Measurements from ENCODE around the gene EFNA3. TPM values are rescaled to one million over a fixed set of nuclear protein-coding genes. Genes with fewer than 3 reads are reported as not detected.

The EFNA3 gene
- total RNA-seq, 1 experiment from 2014 or later: 20.4 TPM

- Histone ChIP-seq H4K20me1 (ENCODE audit: insufficient read depth) (no peaks in the 10 kb centered on the region), H3K4me2 (ENCODE audit: low read length) (no peak overlapping the region), H3K27me3 (ENCODE audit: insufficient read depth, low read length) (no peaks in the 10 kb centered on the region), H3K79me2 (ENCODE audit: insufficient read depth, low read length) (no peaks in the 10 kb centered on the region), H3K9me2 (ENCODE audit: insufficient read depth) (no peaks in the 10 kb centered on the region), H2AFZ (ENCODE audit: low read depth, low read length, poor library complexity, severe bottlenecking) (no peak overlapping the region), H3K36me3 (ENCODE audit: control insufficient read depth in 1 of 2, insufficient read depth in 2 of 2, low read length in 2 of 2) (no peaks in the 10 kb centered on the region), H3K9me3 (ENCODE audit: control insufficient read depth in 1 of 2, insufficient read depth in 1 of 2, low read depth in 1 of 2, low read length in 2 of 2) (no peaks in the 10 kb centered on the region), H3K4me3 (replicated peaks in 1 of 2; ENCODE audit: low read depth in 1 of 2, low read length in 2 of 2) (no peak overlapping the region), H3K4me1 (ENCODE audit: control insufficient read depth in 1 of 2, insufficient read depth in 2 of 2, low read length in 2 of 2) (peaks cover 9 to 23% of the 10 kb centered on the region in 2 experiments), H3K9ac (ENCODE audit: low read length) (no peak overlapping the region), H3K27ac (ENCODE audit: low read depth, low read length) (no peak overlapping the region)
- ATAC-seq (no peak), DNase-seq (ENCODE audit: low read depth, low spot score) (no peak)
- BruUV-seq (replicated peaks): no TSS peak
- ChIA-PET POLR2A (interaction anchor here (1.5 kb wide), 1 partner anchor 18 kb away, joined by 4 read pairs; no protein-coding TSS in a partner anchor), CTCF (interaction anchor here (1.4 to 4.0 kb wide), 9 partner anchors 17 to 129 kb away, joined by 3 to 32 read pairs (median 14); partner anchors contain the start of gene KRTCAP2), RAD21 (ENCODE audit: low non-redundant PET in 1 of 2, low total read pairs in 2 of 2, uncharacterized antibody in 2 of 2, unreplicated experiment in 2 of 2) (interaction anchor here in 1 of 2 experiments (1.0 to 1.8 kb wide), 2 partner anchors 33 to 41 kb away, joined by 4 to 12 read pairs; no protein-coding TSS in a partner anchor)
- intact Hi-C loops (cut with micrococcal nuclease): no loop called here
- no peak for TF ChIP-seq ATF3 (IDR thresholded peaks at IDR 0.05)
- TF ChIP-seq, protein P1, sequence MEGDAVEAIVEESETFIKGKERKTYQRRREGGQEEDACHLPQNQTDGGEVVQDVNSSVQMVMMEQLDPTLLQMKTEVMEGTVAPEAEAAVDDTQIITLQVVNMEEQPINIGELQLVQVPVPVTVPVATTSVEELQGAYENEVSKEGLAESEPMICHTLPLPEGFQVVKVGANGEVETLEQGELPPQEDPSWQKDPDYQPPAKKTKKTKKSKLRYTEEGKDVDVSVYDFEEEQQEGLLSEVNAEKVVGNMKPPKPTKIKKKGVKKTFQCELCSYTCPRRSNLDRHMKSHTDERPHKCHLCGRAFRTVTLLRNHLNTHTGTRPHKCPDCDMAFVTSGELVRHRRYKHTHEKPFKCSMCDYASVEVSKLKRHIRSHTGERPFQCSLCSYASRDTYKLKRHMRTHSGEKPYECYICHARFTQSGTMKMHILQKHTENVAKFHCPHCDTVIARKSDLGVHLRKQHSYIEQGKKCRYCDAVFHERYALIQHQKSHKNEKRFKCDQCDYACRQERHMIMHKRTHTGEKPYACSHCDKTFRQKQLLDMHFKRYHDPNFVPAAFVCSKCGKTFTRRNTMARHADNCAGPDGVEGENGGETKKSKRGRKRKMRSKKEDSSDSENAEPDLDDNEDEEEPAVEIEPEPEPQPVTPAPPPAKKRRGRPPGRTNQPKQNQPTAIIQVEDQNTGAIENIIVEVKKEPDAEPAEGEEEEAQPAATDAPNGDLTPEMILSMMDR (IDR thresholded peaks at IDR 0.05 in 2 of 3, conservative IDR thresholded peaks at IDR 0.05 in 1 of 3; ENCODE audit: borderline replicate concordance in 1 of 3, insufficient read depth in 1 of 3, low read depth in 2 of 3, low read length in 2 of 3): no peak
- no peak for TF ChIP-seq POLR2A (IDR thresholded peaks at IDR 0.05; ENCODE audit: borderline replicate concordance, extremely low read depth, insufficient read depth, insufficient read length)
- no peak for TF ChIP-seq ZFX (IDR thresholded peaks at IDR 0.05)
- TF ChIP-seq CBX3 (IDR thresholded peaks at IDR 0.05; ENCODE audit: low read depth): no peak
- TF ChIP-seq REST (IDR thresholded peaks at IDR 0.05; ENCODE audit: low read depth): no peak
- no peak for TF ChIP-seq EZH2 (IDR thresholded peaks at IDR 0.05)
- no peak for TF ChIP-seq SIN3A (IDR thresholded peaks at IDR 0.05; ENCODE audit: low read depth)
- TF ChIP-seq RAD21 (IDR thresholded peaks at IDR 0.05; ENCODE audit: low read depth): no peak
- TF ChIP-seq EGR1 (IDR thresholded peaks at IDR 0.05; ENCODE audit: low read depth): no peak
- TF ChIP-seq EZH2phosphoT487 (IDR thresholded peaks at IDR 0.05; ENCODE audit: borderline replicate concordance): no peak
- TF ChIP-seq MAX (IDR thresholded peaks at IDR 0.05): no peak
- TF ChIP-seq SRF (IDR thresholded peaks at IDR 0.05; ENCODE audit: low read depth): no peak
- TF ChIP-seq ZBTB33 (IDR thresholded peaks at IDR 0.05; ENCODE audit: extremely low read depth, insufficient replicate concordance, low read length): no peak
Measured at GRCh38 chr1:155043793-155044192, 34.8 kb upstream of the EFNA3 start.

All from HCT116 (cell line).